ENCODE results near the gene TTR.

GRCh38 chr18:31578126-31578525, 13.6 kb upstream of the TTR start:
- TF ChIP-seq CTCF (IDR thresholded peaks at IDR 0.05 in 8 of 11, conservative IDR thresholded peaks at IDR 0.05 in 3 of 11) (no peak), POLR2A (IDR thresholded peaks at IDR 0.05) (no peak)

All from spleen (tissue), 7 donors.